Fibroblast of skin of left quadriceps (primary cell): ENCODE results near the gene MITF.
"Not testable (repeated sequence)": the region's sequence is repeated elsewhere in the genome, so short reads cannot be mapped to it uniquely, and the experiment has no call there.

Source experiments
- DNase-seq, 2 experiments: peaks; one replicate each; pipeline ENCODE4 v3.0.0-alpha.2; 2013; ENCODE audit warnings: low read depth in 2 of 2

Gene MITF

GRCh38 chr3:69871868-69872267, 132.6 kb downstream of the MITF start:
- no peak for DNase-seq

- DNase-seq = no peak
These were observed 133.6 kb downstream of the MITF start for GRCh38 chr3:69872783-69873378.

- DNase-seq = no peak
These were observed 136.8 kb downstream of the MITF start for GRCh38 chr3:69876073-69876472.

DNA sequence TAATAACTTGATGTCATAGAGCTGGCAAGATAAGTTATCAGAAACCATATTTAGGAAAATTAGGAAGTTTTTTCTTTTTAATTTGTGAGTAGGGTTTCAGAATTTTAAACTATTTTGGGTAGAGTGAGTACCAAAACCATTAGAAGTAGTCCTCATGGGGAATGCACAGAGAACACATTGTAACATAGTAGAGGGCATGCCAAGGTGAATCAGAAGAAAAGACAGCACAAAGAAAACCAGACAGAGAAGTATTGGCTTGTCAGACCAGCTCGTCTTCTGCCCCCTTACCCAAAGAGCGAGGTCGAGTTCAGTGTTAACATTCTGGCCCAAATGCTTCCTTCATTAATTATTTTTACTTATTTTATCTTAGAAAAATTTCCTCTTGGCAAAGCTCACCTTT, 139.0 kb downstream of the MITF start:
- DNase-seq = no peak

- no peak for DNase-seq
These were observed 139.8 kb downstream of the MITF start for GRCh38 chr3:69879051-69879450.

- no peak for DNase-seq
These were observed 140.9 kb downstream of the MITF start for GRCh38 chr3:69880069-69880640.

DNA sequence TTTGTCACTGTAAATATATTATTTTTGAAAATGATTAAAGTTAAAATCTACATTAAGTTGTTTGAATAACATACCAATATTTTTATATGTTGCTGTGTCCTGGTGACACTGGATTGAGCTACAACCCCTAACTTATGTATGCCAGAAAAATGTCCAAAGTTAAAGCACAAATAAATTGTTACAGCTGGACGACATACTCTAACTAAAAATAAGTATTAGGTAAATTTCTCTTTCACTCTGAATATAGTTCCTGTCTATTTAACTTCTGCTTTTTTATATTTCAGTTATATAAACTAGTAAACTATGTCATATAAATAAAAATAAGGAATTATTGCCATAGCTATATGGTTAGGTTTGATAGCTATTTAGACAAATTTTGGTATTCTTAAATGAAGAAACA, 141.8 kb downstream of the MITF start:
- DNase-seq = no peak

GRCh38 chr3:69881756-69882428, 142.6 kb downstream of the MITF start:
- DNase-seq = no peak

GRCh38 chr3:69882560-69882959, 143.3 kb downstream of the MITF start:
- DNase-seq = no peak

- no peak for DNase-seq
These were observed 149.0 kb downstream of the MITF start for GRCh38 chr3:69888040-69888942.

DNA sequence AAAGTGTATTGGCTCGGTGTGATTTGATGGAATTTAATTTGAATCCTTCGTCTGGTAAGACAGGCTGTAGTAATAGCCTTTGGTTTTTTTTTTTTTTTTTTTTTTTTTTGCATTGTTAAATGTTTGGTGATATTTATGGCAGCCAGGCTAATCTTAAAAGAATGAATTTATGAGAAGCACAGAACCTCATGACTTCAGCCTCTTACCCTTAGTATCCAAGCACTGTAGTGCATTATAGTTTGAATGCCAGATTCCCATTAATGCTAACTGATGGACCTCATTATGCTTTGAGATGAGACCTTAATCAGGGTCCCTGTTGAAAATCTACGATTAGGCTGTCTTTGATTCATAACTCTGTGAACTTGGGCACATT, 149.7 kb downstream of the MITF start:
- DNase-seq = no peak

GRCh38 chr3:69890084-69890483, 150.8 kb downstream of the MITF start:
- DNase-seq = no peak

GRCh38 chr3:69890691-69891090, 151.4 kb downstream of the MITF start:
- no peak for DNase-seq

DNA sequence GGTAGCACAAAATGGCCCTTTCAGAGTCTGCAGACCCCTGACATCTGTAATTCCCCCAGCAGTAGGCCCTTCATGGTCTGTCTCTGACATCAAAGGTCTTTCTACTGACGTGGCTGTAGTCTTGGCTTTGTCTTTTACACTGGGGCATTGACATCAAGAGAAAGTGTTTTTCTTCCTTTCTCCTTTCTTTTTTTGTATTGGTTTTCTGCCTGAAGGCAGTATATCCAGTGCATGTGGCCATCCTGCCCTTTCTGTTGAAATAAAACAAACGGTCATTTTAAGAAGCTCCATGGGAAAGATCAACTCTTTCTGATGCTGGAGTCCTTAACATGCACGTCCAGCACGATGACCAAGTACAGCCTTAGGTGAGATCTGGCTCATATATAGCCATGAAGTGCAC, 153.4 kb downstream of the MITF start:
- no peak for DNase-seq

DNA sequence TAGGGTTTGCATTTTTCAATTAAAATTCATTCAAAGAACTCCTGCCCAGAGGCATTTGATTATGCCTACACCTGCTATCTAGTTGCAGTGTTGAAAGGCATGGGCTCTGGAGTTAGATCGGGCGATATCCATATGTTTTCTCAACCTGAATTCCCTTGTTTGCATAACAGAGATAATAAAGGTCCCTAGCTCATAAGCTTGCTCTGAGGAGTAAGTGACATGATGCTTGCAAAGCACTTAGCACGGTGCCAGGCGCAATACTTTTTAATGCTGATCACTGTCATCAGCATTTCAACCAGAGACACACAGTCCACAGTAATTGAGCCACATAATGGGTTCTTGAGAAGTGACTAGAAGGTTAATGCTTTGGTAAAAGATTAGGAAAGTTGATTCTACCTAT, 154.0 kb downstream of the MITF start:
- DNase-seq = no peak

DNA sequence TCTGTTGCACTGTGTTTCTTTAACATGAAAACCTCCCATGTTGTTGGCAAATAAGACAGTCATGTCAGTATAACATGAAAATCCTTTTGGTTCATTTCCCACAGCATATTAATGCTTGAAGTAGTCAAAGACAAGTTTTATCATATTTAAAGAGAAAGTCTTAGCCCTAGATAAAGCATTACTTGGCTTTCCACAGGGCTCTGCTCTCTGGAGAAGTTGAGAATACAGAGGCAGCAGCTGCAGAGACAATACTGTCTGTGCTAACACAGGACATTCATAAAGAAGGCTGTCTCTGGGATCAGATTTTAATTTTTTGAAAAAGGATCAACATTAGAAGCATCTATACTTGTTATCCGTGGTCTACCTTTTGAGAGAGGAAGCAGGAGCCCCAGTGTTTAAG, 156.8 kb downstream of the MITF start:
- DNase-seq = no peak

- DNase-seq = no peak
These were observed 161.1 kb downstream of the MITF start for GRCh38 chr3:69900331-69900730.

- DNase-seq = no peak
These were observed 162.5 kb downstream of the MITF start for GRCh38 chr3:69901802-69902201.

DNA sequence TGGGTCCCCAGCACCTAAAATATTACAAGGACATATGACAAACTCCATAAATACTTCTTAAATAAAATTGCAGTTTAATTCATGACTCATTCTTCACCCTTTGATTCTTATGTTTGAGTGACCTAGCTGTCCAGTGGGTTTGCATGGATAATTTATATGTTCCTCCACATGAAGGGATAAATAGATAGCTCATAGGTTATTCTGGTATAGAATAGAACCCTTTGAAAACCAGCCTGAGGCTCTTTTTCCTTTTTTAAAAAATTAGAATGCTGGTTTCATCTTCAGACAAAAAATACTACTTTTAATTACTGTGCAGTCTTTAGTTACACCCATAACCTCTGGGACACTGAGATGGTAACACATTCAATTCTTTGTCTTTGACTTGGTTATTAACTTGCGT, 163.1 kb downstream of the MITF start:
- DNase-seq = no peak

- DNase-seq = no peak
These were observed 167.2 kb downstream of the MITF start for GRCh38 chr3:69906351-69906966.

- no peak for DNase-seq
These were observed 168.3 kb downstream of the MITF start for GRCh38 chr3:69907554-69907953.

DNA sequence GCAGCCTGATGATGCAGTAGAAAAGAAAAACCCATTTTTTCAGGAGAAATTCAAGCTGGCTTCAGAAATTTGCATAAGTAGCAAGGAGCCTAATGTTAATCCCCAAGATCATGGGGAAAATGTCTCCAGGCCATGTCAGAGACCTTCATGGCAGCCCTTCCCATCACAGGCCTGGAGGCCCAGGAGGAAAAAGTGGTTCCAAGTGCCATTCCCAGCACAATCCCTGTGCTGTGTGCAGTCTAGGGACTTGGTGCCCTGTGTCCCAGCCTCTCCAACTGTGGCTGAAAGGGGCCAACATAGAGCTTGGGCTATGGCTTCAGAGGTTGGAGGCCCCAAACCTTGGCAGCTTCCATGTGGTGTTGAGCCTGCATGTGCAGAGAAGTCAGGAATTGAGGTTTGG, 170.6 kb downstream of the MITF start:
- not testable (repeated sequence) for DNase-seq
